GM21786 (cell line): ENCODE results near the gene MINAR2.

Source experiments
- ATAC-seq: cut with Tn5 transposase; IDR thresholded peaks from one replicate; pipeline ENCODE4 v1.9.1; 2021; ENCODE audit not compliant: unreplicated experiment

Gene MINAR2, protein sequence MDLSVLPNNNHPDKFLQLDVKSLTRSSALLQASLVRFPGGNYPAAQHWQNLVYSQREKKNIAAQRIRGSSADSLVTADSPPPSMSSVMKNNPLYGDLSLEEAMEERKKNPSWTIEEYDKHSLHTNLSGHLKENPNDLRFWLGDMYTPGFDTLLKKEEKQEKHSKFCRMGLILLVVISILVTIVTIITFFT

DNA sequence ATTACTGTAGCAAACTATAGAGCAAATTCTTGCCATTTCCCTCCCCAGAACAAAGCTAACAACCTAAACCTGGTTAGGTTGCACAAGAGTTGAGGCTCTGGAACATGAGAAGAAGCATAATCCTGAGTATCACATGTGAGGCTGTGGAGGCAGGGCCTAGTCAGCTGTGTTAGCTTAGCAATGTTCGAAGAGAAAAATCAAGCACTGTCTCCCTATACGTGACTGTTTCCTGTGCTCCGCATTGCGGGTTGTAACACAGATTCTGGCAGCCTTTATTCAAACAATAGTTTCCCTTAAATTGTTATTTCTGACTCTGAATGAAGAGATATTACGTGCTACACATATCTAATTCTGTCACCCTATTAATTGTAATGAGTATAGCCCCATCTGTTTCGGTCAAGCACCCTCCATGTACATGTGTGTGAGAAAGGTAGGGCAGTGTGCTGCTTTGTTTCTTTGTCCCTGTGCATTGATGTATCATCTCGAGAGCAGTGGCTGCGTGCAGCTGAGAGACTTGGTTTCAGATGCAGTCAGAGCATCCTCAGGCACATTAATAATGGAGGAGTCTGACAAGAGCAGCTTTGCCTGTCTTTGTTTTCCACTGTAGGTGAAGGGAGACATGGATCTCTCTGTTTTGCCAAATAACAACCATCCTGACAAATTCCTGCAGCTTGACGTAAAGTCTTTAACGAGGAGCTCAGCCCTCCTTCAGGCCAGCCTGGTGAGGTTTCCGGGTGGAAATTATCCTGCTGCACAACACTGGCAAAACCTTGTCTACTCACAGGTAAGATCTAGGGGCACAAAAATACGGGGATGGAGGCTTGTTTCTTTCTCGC lies at the start of gene MINAR2:
Gene MINAR2 (plus strand): TSS at position 523 of the 836 bp plus-strand sequence. CDS start 97 bp downstream, at position 620.
- ATAC-seq = no peak

DNA sequence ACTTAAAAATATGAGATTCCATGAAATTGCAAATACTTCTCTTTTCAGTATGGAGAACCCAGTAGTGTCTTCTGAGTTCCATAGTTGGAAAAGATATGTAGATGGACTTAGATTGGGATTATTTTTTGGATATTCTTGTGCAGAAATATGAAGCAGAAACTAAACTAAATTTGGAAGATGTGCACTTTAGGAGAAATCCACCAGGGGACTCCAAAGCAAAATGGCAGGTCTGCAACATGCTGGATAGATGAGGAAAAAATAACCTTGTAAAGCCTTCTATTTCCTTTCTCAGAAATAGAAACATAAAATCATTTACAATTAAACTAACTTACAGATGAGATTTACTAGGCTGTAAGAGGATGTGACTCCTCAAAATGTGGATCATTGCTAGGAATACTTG lies 49.2 kb upstream of the MINAR2 start:
- ATAC-seq = no peak

GRCh38 chr5:129716235-129716634 lies 31.7 kb upstream of the MINAR2 start:
- ATAC-seq = no peak

GRCh38 chr5:129716651-129717050 lies 31.2 kb upstream of the MINAR2 start:
- ATAC-seq = no peak

- ATAC-seq = no peak
Observed at GRCh38 chr5:129717751-129718310, 30.1 kb upstream of the MINAR2 start.

DNA sequence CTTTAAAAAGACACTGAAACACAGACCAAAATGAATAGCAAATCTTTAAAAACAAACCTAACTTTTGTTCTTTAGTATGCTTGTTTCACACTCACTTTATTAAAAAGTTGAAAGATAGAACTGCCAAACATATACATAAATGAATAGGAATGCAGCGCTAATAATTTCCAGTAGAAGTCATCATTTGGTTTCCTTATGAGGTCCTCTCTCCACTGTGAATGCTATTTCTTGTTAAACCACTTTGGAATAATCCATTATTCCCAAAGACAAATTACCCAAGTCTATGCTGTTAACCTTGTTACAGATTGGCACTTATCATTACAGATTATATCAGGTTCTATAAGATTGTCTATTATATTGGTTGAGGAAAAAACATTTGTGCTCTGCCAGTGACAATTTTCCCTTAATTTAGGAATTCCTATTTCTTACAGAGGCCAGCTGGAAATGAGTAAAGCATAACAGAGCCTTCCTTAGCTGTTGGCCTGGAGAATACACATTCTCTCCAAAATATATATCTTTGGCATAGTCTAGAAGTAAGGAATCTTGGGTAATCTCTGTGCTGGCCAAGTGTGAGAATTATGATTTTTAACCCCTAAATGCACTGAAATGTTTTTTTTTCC lies 29.3 kb upstream of the MINAR2 start:
- no peak for ATAC-seq

GRCh38 chr5:129724222-129724621 lies 23.7 kb upstream of the MINAR2 start:
- ATAC-seq = no peak

- no peak for ATAC-seq
Observed at GRCh38 chr5:129724647-129725046, 23.2 kb upstream of the MINAR2 start.

GRCh38 chr5:129739773-129740172 lies 8.1 kb upstream of the MINAR2 start:
- ATAC-seq = no peak

DNA sequence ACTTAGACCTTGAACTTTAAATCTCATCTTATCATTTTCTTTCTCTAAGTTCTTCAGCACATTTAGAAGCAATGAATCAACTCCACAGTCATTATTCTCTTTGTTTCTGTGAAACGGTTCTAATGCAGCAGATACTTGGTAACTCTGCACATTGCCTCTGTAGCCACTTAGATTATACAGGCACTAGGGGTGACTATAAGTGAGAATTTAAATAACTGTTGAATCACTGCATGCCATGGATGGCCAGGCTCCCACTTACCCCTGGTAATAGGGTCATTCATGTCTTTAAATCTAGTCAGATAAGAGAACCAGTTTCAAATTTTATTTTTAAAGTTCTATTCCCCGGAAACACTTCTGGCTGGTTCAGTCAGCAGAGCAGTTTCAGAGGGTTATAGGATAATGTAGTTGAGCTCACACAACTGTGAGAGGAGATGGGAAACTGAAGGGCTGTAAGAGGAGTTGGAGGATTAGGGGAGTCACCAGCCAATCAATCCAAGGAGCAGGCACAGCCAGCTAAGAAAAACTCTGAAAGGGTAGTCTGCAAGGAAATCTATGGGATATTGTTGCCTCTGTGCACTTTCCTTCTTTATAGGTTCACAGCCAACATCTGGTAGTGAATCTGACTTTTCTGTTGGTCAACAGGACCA lies 4.2 kb upstream of the MINAR2 start:
- ATAC-seq = no peak

DNA sequence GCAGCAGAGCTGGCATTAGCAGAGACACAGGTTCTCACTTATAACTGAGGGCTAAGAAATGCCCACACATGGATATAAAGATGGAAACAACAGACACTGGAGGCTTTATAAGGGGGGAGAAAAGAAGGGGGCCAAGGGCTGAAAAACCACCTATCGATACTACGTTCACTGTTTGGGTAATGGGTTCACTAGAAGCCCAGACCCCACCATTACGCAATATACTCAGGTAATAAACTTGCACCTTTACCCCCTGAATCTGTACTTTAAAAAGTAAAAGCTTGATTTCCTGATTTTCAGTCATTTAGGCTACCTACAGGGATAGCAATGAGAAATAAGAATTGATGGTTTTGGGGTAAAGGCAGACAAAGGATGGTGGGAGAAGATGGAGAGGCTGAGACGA lies 1.9 kb upstream of the MINAR2 start:
- ATAC-seq = no peak

GRCh38 chr5:129746876-129747275 lies 1.0 kb upstream of the MINAR2 start:
- no peak for ATAC-seq

DNA sequence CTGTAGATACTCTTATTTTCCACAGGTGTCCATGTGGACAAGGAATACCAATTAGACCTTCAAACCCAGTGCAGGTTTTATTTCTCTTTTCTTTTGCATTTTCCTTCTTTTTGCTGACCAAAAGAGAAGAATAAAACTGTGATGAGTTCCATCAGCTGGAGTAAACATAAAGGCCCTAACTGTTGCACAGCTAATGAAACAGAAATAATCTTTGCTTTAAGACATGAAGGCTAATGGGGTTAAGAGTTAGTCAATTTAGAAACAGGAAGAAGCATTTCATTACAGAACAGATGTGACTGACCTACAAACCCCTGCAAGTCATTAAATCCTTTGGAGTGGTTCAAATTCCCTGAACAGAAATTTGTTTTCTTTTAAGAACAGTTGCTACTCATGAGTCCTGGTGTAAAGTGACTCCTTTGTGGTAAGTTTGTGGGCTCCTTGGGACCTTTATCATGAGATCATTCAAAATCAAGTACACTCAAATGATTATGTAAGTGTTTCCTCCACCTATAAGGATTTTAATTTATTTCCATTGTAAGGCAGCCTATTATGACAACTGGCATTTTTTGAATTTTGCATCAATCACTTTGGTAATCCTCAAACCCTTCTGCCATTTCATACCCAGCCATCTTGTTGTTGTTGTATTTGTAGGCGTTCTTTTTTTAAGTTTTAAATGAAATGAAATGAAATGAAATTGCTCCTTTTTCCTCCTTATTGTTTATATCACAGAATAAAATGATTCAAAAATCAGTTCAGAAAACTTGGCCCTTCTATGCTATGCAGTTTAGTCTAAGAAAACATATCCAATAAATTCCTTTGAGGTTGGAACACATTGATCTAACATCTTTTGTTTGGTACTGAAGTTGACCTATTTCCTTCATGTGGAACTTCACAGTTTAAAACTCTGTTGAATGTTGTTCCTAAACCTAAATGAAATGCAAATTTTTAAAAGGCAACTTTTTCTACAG lies 1.3 kb downstream of the MINAR2 start:
- ATAC-seq = no peak

DNA sequence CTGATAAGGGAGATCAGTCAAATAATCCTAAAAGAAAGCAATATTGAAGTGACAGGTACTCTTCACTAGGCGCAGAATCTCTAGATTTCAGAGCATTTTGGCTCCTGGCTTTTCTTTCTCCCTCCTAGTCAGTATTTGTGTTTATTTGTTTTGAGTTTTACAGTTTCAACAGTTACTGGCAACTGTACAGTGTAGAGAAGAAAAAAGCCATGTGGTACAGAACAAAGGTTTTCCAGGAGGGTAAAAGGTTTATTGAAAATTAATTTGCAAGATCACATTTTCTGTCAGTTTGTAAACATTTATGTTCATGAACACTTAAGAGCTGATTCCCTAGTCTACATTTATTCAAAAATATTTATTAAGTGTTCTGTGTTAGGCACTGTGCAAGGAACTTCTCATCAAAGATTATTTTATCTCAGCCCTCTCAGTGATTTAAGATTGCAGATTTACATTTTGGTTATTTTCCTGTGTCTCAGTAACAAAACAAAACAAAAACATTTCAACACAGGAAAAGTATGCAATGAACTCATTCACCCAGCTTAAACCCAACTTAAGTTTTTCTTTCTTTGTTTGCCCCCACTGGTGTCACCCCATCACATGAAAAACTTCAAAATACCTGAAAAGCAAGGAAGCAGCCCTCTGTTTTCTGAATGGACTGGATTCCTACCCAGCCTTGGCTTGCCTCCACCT lies 12.9 kb downstream of the MINAR2 start:
- ATAC-seq = no peak

- ATAC-seq = no peak
Observed at GRCh38 chr5:129763651-129764050, 15.8 kb downstream of the MINAR2 start.

- ATAC-seq = no peak
Observed at GRCh38 chr5:129766798-129767197, 18.9 kb downstream of the MINAR2 start.

- peak; percentile 93 for ATAC-seq
Observed at GRCh38 chr5:129767927-129768380, 20.1 kb downstream of the MINAR2 start.

- ATAC-seq = no peak
Observed at GRCh38 chr5:129768735-129769134, 20.8 kb downstream of the MINAR2 start.

GRCh38 chr5:129770024-129770820 lies 22.3 kb downstream of the MINAR2 start:
- no peak for ATAC-seq
